WTC11 (cell line): ENCODE measurements around the gene APOL2. TPM values are rescaled to one million over a fixed set of nuclear protein-coding genes. Genes with fewer than 3 reads are reported as not detected.

Source experiments
- ATAC-seq: fragments of 200-7000 bp; cut with Tn5 transposase; 2 replicates; pipeline ENCODE4 v1.10.0; 2021; ENCODE audit warnings: mild to moderate bottlenecking, moderate library complexity
- CTCF ChIA-PET: fragments of 300-600 bp; sonication (Branson Sonifier 250); formaldehyde crosslinking; loops from one replicate; lab custom pipeline; 2021; ENCODE audit warnings: antibody characterized with exemption; lab: Charles Lee
- POLR2A ChIA-PET: fragments of 350-600 bp; sonication (Branson Sonifier 250); formaldehyde crosslinking; loops from one replicate; lab custom pipeline; 2021; ENCODE audit warnings: antibody characterized with exemption; lab: Charles Lee
- DNase-seq: peaks from one replicate; pipeline ENCODE4 v3.0.0; 2021; ENCODE audit warnings: low spot score
- H3K27ac Mint-ChIP-seq: 2 replicates; pipeline ENCODE4 v1.8.0; 2021; ENCODE audit warnings: mixed read lengths
- H3K27me3 Mint-ChIP-seq: 2 replicates; pipeline ENCODE4 v1.8.0; 2021; ENCODE audit warnings: low read depth, mild to moderate bottlenecking, moderate library complexity, mixed read lengths
- H3K36me3 Mint-ChIP-seq: 2 replicates; pipeline ENCODE4 v1.8.0; 2021; ENCODE audit warnings: mixed read lengths
- H3K4me1 Mint-ChIP-seq: 2 replicates; pipeline ENCODE4 v1.8.0; 2022; ENCODE audit warnings: mixed read lengths
- H3K4me3 Mint-ChIP-seq: 2 replicates; pipeline ENCODE4 v1.8.0; 2021; ENCODE audit warnings: mild to moderate bottlenecking, moderate library complexity, mixed read lengths
- H3K9me3 Mint-ChIP-seq: 2 replicates; pipeline ENCODE4 v1.8.0; 2021; ENCODE audit warnings: mixed read lengths
- ATF1 ChIP-seq: sonication (generic); formaldehyde crosslinking; IDR thresholded peaks from 2 replicates; pipeline ENCODE4 v1.8.1; 2023; ENCODE audit warnings: mild to moderate bottlenecking, moderate library complexity, missing genetic modification reagents
- CREB1 ChIP-seq: sonication (generic); formaldehyde crosslinking; IDR thresholded peaks from 2 replicates; pipeline ENCODE4 v1.8.0; 2023; ENCODE audit warnings: mild to moderate bottlenecking, missing genetic modification reagents
- ELF4 ChIP-seq: sonication (generic); formaldehyde crosslinking; IDR thresholded peaks from 2 replicates; pipeline ENCODE4 v1.8.1; 2022; ENCODE audit warnings: low read depth, mild to moderate bottlenecking, moderate library complexity, missing genetic modification reagents
- EMX1 ChIP-seq: fragments of 250-450 bp; sonication (Bioruptor Pico); IDR thresholded peaks from 2 replicates; pipeline ENCODE4 v1.8.0; 2021; ENCODE audit warnings: mild to moderate bottlenecking
- ESRRA ChIP-seq: sonication (generic); formaldehyde crosslinking; IDR thresholded peaks from 2 replicates; pipeline ENCODE4 v1.8.1; 2022; ENCODE audit warnings: mild to moderate bottlenecking, missing genetic modification reagents, borderline replicate concordance
- ETV6 ChIP-seq: sonication (generic); formaldehyde crosslinking; IDR thresholded peaks from 2 replicates; pipeline ENCODE4 v1.8.1; 2022; ENCODE audit warnings: mild to moderate bottlenecking, missing genetic modification reagents
- FOXJ3 ChIP-seq: sonication (generic); formaldehyde crosslinking; IDR thresholded peaks from 2 replicates; pipeline ENCODE4 v1.9.0; 2021; ENCODE audit warnings: missing genetic modification reagents, mild to moderate bottlenecking, borderline replicate concordance
- FOXK1 ChIP-seq: sonication (generic); formaldehyde crosslinking; IDR thresholded peaks from 2 replicates; pipeline ENCODE4 v1.8.0; 2022; ENCODE audit warnings: mild to moderate bottlenecking, moderate library complexity, missing genetic modification reagents
- FOXP1 ChIP-seq: sonication (generic); formaldehyde crosslinking; IDR thresholded peaks from 2 replicates; pipeline ENCODE4 v1.8.0; 2022; ENCODE audit warnings: missing genetic modification reagents, mild to moderate bottlenecking, moderate library complexity, borderline replicate concordance
- GABPB1 ChIP-seq: sonication (generic); formaldehyde crosslinking; IDR thresholded peaks from 2 replicates; pipeline ENCODE4 v1.8.1; 2023; ENCODE audit warnings: mild to moderate bottlenecking, missing genetic modification reagents
- MYBL2 ChIP-seq: sonication (generic); formaldehyde crosslinking; IDR thresholded peaks from 2 replicates; pipeline ENCODE4 v1.8.1; 2023; ENCODE audit warnings: mild to moderate bottlenecking, moderate library complexity, missing genetic modification reagents
- NFE2L1 ChIP-seq: sonication (generic); formaldehyde crosslinking; IDR thresholded peaks from 2 replicates; pipeline ENCODE4 v1.8.1; 2023; ENCODE audit warnings: missing genetic modification reagents
- NR3C1 ChIP-seq: sonication (generic); formaldehyde crosslinking; conservative IDR thresholded peaks from 2 replicates; pipeline ENCODE4 v1.8.1; 2023; ENCODE audit warnings: low read depth, mild to moderate bottlenecking, missing genetic modification reagents
- RORB ChIP-seq: fragments of 250-450 bp; sonication (Bioruptor Pico); IDR thresholded peaks from 2 replicates; pipeline ENCODE4 v1.9.0; 2021; ENCODE audit warnings: mild to moderate bottlenecking
- SMAD4 ChIP-seq: sonication (generic); formaldehyde crosslinking; IDR thresholded peaks from 2 replicates; pipeline ENCODE4 v1.8.0; 2022; ENCODE audit warnings: mild to moderate bottlenecking, missing genetic modification reagents
- SOX15 ChIP-seq: fragments of 250-450 bp; sonication (Bioruptor Pico); IDR thresholded peaks from 2 replicates; pipeline ENCODE4 v1.9.0; 2021; ENCODE audit warnings: mild to moderate bottlenecking
- TEAD1 ChIP-seq: sonication (generic); formaldehyde crosslinking; IDR thresholded peaks from 2 replicates; pipeline ENCODE4 v1.8.0; 2022; ENCODE audit warnings: mild to moderate bottlenecking, missing genetic modification reagents
- TP53 ChIP-seq: sonication (generic); formaldehyde crosslinking; IDR thresholded peaks from 2 replicates; pipeline ENCODE4 v1.8.1; 2023; ENCODE audit warnings: mild to moderate bottlenecking, missing genetic modification reagents
- ZNF138 ChIP-seq: sonication (generic); formaldehyde crosslinking; conservative IDR thresholded peaks from 2 replicates; pipeline ENCODE4 v1.8.1; 2022; ENCODE audit warnings: mild to moderate bottlenecking, moderate library complexity, missing genetic modification reagents
- ZNF232 ChIP-seq: sonication (generic); formaldehyde crosslinking; IDR thresholded peaks from 2 replicates; pipeline ENCODE4 v1.8.0; 2022; ENCODE audit warnings: mild to moderate bottlenecking, missing genetic modification reagents
- ZNF396 ChIP-seq: fragments of 250-450 bp; sonication (Bioruptor Pico); IDR thresholded peaks from 2 replicates; pipeline ENCODE4 v1.8.0; 2021; ENCODE audit warnings: mild to moderate bottlenecking, moderate library complexity, borderline replicate concordance
- ZNF416 ChIP-seq: fragments of 250-450 bp; sonication (Bioruptor Pico); IDR thresholded peaks from 2 replicates; pipeline ENCODE4 v1.9.0; 2021; ENCODE audit warnings: mild to moderate bottlenecking, inconsistent platforms
- ZNF423 ChIP-seq: fragments of 250-450 bp; sonication (Bioruptor Pico); IDR thresholded peaks from 2 replicates; pipeline ENCODE4 v2.1.2; 2022; ENCODE audit warnings: mild to moderate bottlenecking, moderate library complexity
- ZNF671 ChIP-seq: fragments of 250-450 bp; sonication (Bioruptor Pico); IDR thresholded peaks from 2 replicates; pipeline ENCODE4 v1.8.0; 2021; ENCODE audit warnings: mild to moderate bottlenecking
- total RNA-seq: library from RNA; stranded (reverse); gene quantifications from 3 replicates; pipeline ENCODE4 v1.2.3, GENCODE V29; 2021
- TF ChIP-seq, protein P1 (sequence below): sonication (generic); formaldehyde crosslinking; IDR thresholded peaks from 2 replicates; pipeline ENCODE4 v1.8.1; 2023; ENCODE audit warnings: mild to moderate bottlenecking, missing genetic modification reagents, moderate library complexity
- TF ChIP-seq, protein P2 (sequence below): sonication (generic); formaldehyde crosslinking; IDR thresholded peaks from 2 replicates; pipeline ENCODE4 v1.8.1; 2023; ENCODE audit warnings: mild to moderate bottlenecking, missing genetic modification reagents
- TF ChIP-seq, protein P3 (sequence below): sonication (generic); formaldehyde crosslinking; IDR thresholded peaks from 2 replicates; pipeline ENCODE4 v1.8.1; 2022; ENCODE audit warnings: missing genetic modification reagents, borderline replicate concordance
- TF ChIP-seq, protein P4 (sequence below): sonication (generic); formaldehyde crosslinking; IDR thresholded peaks from 2 replicates; pipeline ENCODE4 v1.8.1; 2022; ENCODE audit warnings: mild to moderate bottlenecking, moderate library complexity, missing genetic modification reagents

Gene APOL2
- total RNA-seq, 1 experiment from 2014 or later, result 11.2 TPM

DNA sequence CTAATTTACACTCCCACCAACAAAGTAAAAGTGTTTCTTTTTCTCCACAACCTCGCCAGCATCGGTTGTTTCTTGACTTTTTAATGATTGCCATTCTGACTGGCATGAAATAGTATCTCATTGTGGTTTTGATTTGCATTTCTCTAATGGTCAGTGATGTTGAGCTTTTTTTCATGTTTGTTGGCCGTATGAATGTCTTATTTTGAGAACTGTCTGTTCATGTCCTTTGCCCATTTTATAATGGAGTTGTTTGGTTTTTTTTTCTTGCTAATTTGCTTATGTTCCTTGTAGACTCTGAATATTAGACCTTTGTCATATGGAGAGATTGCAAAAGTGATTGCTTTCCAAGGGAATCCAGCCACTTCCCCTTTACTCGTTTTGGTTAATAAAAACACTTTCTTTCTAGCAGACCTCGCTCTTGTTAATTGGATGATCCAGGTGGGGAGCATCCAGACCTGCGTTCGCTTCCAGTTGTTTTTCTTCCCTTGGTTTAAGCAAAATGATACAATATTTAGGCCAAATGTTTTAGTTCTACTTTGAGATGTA is 20.6 kb downstream of the APOL2 start:
- ChIA-PET CTCF (interaction anchor here (0.9 to 1.1 kb wide), 3 partner anchors 14 to 74 kb away, joined by 3 to 5 read pairs (median 4); no protein-coding TSS in a partner anchor), POLR2A (no interaction called here)
- no peaks in the 10 kb centered on the region for H3K36me3 Mint-ChIP-seq

DNA sequence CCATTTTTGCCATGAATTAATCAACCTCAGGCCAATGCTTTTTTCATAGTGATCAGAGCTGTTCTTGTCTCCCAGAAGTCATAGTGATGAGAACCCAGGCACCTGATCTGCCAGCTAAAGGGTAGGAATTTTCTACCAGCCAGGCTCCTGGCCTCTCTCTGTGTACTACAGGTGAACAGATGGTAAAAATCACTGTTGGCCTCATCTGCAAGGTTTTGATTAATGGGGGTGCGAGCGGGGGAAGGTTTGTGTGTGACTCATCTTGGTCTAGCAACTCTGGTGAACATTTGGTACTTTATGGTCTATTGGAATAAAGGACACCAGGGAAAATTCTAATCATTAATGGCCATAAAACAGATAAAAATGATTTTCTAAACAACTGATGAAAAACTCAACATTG is 23.3 kb downstream of the APOL2 start:
- H3K27me3 Mint-ChIP-seq, result peaks cover 3% of the 10 kb centered on the region
- ATAC-seq (no peak), DNase-seq (no peak)
- H3K4me1 Mint-ChIP-seq, result 0 out of 2 replicates have a peak, but pooled peaks cover 2% of the 10 kb centered on the region
- no peak for TF ChIP-seq SMAD4
- TF ChIP-seq GABPB1 (CRISPR knock-in tag), result no peak
- TF ChIP-seq TEAD1, result no peak
- no peak for TF ChIP-seq RORB
- no peak for TF ChIP-seq ZNF138
- TF ChIP-seq ETV6 (CRISPR knock-in tag), result no peak
- no peak for TF ChIP-seq SOX15
- TF ChIP-seq FOXP1 (CRISPR knock-in tag), result no peak
- no peak for TF ChIP-seq ZNF671 (CRISPR knock-in tag)
- no peak overlapping the region for H3K4me3 Mint-ChIP-seq
- CTCF ChIA-PET, result interaction anchor here (1.1 to 1.3 kb wide), 3 partner anchors 12 to 36 kb away, joined by 4 to 5 read pairs (median 5); no protein-coding TSS in a partner anchor
- peaks cover 11% of the 10 kb centered on the region for H3K9me3 Mint-ChIP-seq
- no peak overlapping the region for H3K27ac Mint-ChIP-seq
- 0 out of 2 replicates have a peak, but pooled peaks cover under 1% of the 10 kb centered on the region for H3K36me3 Mint-ChIP-seq
- POLR2A ChIA-PET, result no interaction called here

More for the DNA sequence above, 20.6 kb downstream of the APOL2 start:
- DNase-seq (no peak), ATAC-seq (no peak)
- TF ChIP-seq, protein P1, sequence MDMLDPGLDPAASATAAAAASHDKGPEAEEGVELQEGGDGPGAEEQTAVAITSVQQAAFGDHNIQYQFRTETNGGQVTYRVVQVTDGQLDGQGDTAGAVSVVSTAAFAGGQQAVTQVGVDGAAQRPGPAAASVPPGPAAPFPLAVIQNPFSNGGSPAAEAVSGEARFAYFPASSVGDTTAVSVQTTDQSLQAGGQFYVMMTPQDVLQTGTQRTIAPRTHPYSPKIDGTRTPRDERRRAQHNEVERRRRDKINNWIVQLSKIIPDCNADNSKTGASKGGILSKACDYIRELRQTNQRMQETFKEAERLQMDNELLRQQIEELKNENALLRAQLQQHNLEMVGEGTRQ, result no peak
- Mint-ChIP-seq H3K4me3 (no peak overlapping the region), H3K27ac (no peak overlapping the region), H3K9me3 (no peaks in the 10 kb centered on the region), H3K27me3 (peaks cover 3% of the 10 kb centered on the region), H3K4me1 (peaks cover 15% of the 10 kb centered on the region)

DNA sequence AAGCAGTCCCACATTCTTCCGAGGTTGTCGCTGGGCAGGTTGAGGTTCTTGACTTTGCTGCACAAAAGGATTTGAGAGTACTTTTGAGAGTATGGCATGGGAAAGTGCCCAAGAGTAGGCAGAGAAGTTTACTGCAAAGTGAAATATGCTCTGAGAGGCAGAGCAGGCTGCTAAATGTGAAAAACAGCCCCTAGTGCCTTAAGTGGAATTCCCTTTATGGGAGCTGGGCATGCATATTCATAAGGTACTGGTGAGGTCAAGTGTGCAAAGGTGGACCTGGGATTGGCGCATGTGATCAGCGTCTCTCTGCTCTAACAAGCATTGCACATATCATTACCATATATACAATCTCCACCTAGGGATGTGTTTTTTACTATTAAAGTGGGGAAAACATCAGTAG is 25.7 kb downstream of the APOL2 start:
- H3K4me3 Mint-ChIP-seq, result no peak overlapping the region
- H3K36me3 Mint-ChIP-seq, result peaks cover 19% of the 10 kb centered on the region
- TF ChIP-seq ESRRA (CRISPR knock-in tag) (no peak), ZNF232 (CRISPR knock-in tag) (no peak), RORB (no peak), CREB1 (CRISPR knock-in tag) (no peak), NR3C1 (no peak), NFE2L1 (CRISPR knock-in tag) (no peak), EMX1 (CRISPR knock-in tag) (no peak), ZNF423 (CRISPR knock-in tag) (no peak), ZNF416 (CRISPR knock-in tag) (no peak), ZNF396 (CRISPR knock-in tag) (no peak), MYBL2 (no peak), ATF1 (CRISPR knock-in tag) (no peak), FOXJ3 (CRISPR knock-in tag) (no peak), TP53 (no peak), FOXK1 (CRISPR knock-in tag) (no peak), ELF4 (CRISPR knock-in tag) (no peak)
- TF ChIP-seq, protein P2, sequence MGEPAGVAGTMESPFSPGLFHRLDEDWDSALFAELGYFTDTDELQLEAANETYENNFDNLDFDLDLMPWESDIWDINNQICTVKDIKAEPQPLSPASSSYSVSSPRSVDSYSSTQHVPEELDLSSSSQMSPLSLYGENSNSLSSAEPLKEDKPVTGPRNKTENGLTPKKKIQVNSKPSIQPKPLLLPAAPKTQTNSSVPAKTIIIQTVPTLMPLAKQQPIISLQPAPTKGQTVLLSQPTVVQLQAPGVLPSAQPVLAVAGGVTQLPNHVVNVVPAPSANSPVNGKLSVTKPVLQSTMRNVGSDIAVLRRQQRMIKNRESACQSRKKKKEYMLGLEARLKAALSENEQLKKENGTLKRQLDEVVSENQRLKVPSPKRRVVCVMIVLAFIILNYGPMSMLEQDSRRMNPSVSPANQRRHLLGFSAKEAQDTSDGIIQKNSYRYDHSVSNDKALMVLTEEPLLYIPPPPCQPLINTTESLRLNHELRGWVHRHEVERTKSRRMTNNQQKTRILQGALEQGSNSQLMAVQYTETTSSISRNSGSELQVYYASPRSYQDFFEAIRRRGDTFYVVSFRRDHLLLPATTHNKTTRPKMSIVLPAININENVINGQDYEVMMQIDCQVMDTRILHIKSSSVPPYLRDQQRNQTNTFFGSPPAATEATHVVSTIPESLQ (CRISPR knock-in tag), result no peak
- TF ChIP-seq, protein P3, sequence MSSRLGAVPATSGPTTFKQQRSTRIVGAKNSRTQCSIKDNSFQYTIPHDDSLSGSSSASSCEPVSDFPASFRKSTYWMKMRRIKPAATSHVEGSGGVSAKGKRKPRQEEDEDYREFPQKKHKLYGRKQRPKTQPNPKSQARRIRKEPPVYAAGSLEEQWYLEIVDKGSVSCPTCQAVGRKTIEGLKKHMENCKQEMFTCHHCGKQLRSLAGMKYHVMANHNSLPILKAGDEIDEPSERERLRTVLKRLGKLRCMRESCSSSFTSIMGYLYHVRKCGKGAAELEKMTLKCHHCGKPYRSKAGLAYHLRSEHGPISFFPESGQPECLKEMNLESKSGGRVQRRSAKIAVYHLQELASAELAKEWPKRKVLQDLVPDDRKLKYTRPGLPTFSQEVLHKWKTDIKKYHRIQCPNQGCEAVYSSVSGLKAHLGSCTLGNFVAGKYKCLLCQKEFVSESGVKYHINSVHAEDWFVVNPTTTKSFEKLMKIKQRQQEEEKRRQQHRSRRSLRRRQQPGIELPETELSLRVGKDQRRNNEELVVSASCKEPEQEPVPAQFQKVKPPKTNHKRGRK (CRISPR knock-in tag), result no peak
- TF ChIP-seq, protein P4, sequence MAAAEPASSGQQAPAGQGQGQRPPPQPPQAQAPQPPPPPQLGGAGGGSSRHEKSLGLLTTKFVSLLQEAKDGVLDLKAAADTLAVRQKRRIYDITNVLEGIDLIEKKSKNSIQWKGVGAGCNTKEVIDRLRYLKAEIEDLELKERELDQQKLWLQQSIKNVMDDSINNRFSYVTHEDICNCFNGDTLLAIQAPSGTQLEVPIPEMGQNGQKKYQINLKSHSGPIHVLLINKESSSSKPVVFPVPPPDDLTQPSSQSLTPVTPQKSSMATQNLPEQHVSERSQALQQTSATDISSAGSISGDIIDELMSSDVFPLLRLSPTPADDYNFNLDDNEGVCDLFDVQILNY, result no peak
- DNase-seq (no peak), ATAC-seq (no peak)
- POLR2A ChIA-PET, result no interaction called here
- H3K27me3 Mint-ChIP-seq, result peaks cover 21% of the 10 kb centered on the region
- H3K9me3 Mint-ChIP-seq, result peaks cover 35% of the 10 kb centered on the region
- no peak overlapping the region for H3K27ac Mint-ChIP-seq
- CTCF ChIA-PET, result interaction anchor here (1.2 kb wide), 1 partner anchor 34 kb away, joined by 3 read pairs; no protein-coding TSS in a partner anchor
- H3K4me1 Mint-ChIP-seq, result no peaks in the 10 kb centered on the region
